GM10248 (cell line): ENCODE measurements around the gene FRK.

Experiments used
- CTCF ChIA-PET: fragments of 300-600 bp; sonication (Branson Sonifier 250); formaldehyde crosslinking; extraction: SDS; loops from one replicate; lab custom pipeline; 2021; ENCODE audit warnings: antibody characterized with exemption; lab: Yijun Ruan, JAX
- POLR2A ChIA-PET: fragments of 350-650 bp; sonication (Branson Sonifier 250); formaldehyde crosslinking; extraction: SDS; loops from one replicate; lab custom pipeline; 2020; ENCODE audit warnings: antibody characterized with exemption; lab: Yijun Ruan, JAX
- DNase-seq: peaks from one replicate; pipeline ENCODE4 v3.0.0; 2012; ENCODE audit errors: extremely low spot score
- CTCF ChIP-seq: IDR thresholded peaks from 2 replicates; pipeline ENCODE4 v1.5.1; 2012; ENCODE audit warnings: mild to moderate bottlenecking, low read depth; ENCODE audit errors: extremely low read depth, missing control alignments, control extremely low read depth

Gene FRK

GRCh38 chr6:116015983-116016382 is 44.7 kb downstream of the FRK start:
- no peak for TF ChIP-seq CTCF
- CTCF ChIA-PET, result no interaction called here
- POLR2A ChIA-PET, result no interaction called here
- DNase-seq, result no peak

- POLR2A ChIA-PET, result no interaction called here
- TF ChIP-seq CTCF, result no peak
- CTCF ChIA-PET, result interaction anchor here (0.9 to 1.0 kb wide), 2 partner anchors 8 to 54 kb away, joined by 3 read pairs; no protein-coding TSS in a partner anchor
- DNase-seq, result no peak
Measured at GRCh38 chr6:116015561-116015960, 45.1 kb downstream of the FRK start.

DNA sequence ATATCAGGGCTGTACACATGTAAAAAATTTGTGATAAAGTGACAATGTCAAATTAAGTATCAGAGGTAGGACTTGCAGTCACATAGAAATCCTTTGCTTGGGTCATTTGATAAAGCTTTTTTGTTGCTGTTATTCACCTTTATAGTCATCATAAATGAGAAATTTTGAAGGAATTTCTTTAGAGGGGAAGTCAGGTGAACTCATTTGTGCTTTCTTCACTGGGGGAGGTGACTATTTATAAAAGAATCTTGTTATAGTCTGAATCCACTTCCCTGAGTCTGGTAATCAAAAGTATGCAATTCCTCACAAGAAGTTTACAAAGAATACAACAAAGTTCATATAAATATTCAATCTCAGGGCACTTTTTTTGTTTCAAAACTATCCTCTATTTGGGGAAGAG is 47.7 kb downstream of the FRK start:
- CTCF ChIA-PET, result interaction anchor here (0.7 to 3.8 kb wide), 13 partner anchors 10 to 100 kb away, joined by 3 to 28 read pairs (median 3); partner anchors contain the start of gene NT5DC1

GRCh38 chr6:116012471-116012949 is 48.2 kb downstream of the FRK start:
- no peak for DNase-seq

More for the DNA sequence above, 47.7 kb downstream of the FRK start:
- TF ChIP-seq CTCF, result no peak
- POLR2A ChIA-PET, result no interaction called here
- DNase-seq, result no peak

DNA sequence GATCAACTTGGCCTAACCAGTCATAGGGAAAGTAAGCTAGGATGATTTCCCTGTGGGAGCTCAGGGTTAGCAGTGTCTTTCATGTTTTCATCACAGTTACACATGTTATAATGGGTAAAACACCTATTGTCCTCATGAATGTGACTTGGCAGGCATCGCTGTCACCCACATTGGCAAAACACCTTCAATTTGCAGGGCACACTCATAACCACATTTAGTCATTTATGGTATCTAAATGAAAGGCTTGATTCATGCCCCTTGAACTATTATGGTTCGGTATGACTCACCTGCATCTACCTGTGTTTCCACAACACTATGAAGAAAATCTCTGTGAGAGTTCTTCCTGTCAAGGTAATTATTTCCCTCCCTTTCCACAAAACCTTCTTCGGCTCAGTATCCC is 49.2 kb downstream of the FRK start:
- no peak for DNase-seq
- no peak for TF ChIP-seq CTCF
- ChIA-PET CTCF (interaction anchor here (0.6 to 3.8 kb wide), 36 partner anchors 9 to 214 kb away, joined by 3 to 28 read pairs (median 4); partner anchors contain the start of gene NT5DC1), POLR2A (interaction anchor here (1.0 kb wide), 1 partner anchor 89 kb away, joined by 3 read pairs; the partner anchor contains the start of gene NT5DC1)

More at GRCh38 chr6:116012471-116012949, 48.2 kb downstream of the FRK start:
- TF ChIP-seq CTCF, result no peak
- ChIA-PET POLR2A (no interaction called here), CTCF (interaction anchor here (0.7 to 3.8 kb wide), 13 partner anchors 9 to 105 kb away, joined by 3 to 28 read pairs (median 5); partner anchors contain the start of gene NT5DC1)

- POLR2A ChIA-PET, result interaction anchor here (1.0 kb wide), 1 partner anchor 90 kb away, joined by 3 read pairs; the partner anchor contains the start of gene NT5DC1
- TF ChIP-seq CTCF, result peak; percentile 80
- CTCF ChIA-PET, result interaction anchor here (0.6 to 3.8 kb wide), 35 partner anchors 9 to 214 kb away, joined by 3 to 28 read pairs (median 4); partner anchors contain the start of gene NT5DC1
- peak; percentile 15 for DNase-seq
Measured at GRCh38 chr6:116010790-116011401, 49.8 kb downstream of the FRK start.
